ENCODE data around the gene GRHL1. TPM values are rescaled to one million over a fixed set of nuclear protein-coding genes. Genes with fewer than 3 reads are reported as not detected.

Gene GRHL1
- 14.1 and 45.8 TPM in 2 replicates for total RNA-seq

GRCh38 chr2:9951522-9952285, at the start of gene GRHL1:
TSS of gene GRHL1 (plus strand) at chr2:9951693. CDS start at chr2:9951834, 141 bp downstream.

GRCh38 chr2:10043256-10043905, 91.9 kb downstream of the GRHL1 start, which contains the start of gene KLF11:
TSS of gene KLF11 (plus strand) at chr2:10043550. CDS start at chr2:10043717, 167 bp downstream.

Other genes starting within 250 kb of the GRHL1 start
- gene TAF1B, start 108.2 kb upstream of the GRHL1 start, total RNA-seq = 14.0 and 32.2 TPM in 2 replicates
- gene KLF11, start 91.9 kb downstream of the GRHL1 start, total RNA-seq = 10.0 and 10.8 TPM in 2 replicates
- gene CYS1, start 128.7 kb downstream of the GRHL1 start, total RNA-seq = 0.43 and 8.4 TPM in 2 replicates
- 1.3 and 5.1 TPM in 2 replicates for gene RRM2, start 171.0 kb downstream of the GRHL1 start, total RNA-seq